ENCODE results near the gene ATP11A. TPM values are rescaled to one million over a fixed set of nuclear protein-coding genes. Genes with fewer than 3 reads are reported as not detected.
A peak's percentile ranks its signal among the peaks of the same experiment; 100 is the strongest.
"Not testable (repeated sequence)": the region's sequence is repeated elsewhere in the genome, so short reads cannot be mapped to it uniquely, and the experiment has no call there.

The ATP11A gene
- total RNA-seq, 6 experiments from 2014 or later: 24.3 to 57.4 (median 33.1) TPM

DNA sequence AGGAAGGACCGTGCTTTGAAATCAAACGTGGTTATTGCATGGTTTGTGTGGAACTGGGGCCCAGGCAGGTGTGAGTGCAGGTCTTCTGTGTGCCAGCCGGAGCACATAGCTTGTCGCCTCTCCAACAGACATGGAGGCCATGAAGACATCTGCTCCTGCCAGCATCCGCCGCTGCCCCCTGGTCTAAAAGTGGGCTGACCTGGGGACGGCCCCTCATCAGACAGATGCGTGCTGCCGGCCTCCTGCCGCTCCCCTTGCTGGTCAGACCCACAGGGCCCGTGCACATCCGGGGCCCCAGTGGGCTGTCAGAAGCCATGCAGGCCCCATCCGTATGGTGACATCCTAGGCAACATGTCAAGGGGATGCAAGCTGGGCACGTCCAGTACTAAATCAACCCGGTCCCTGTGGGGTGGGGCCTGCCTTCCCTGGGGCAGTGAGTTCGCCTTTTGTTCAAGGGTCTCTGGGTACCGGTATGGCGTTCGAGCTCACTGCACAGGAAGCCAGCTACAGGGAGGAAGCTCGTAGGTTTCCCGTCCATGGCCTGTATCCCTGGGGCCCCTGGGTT, 191.2 kb downstream of the ATP11A start:
- intact Hi-C loops (cut with DNase I): no loop called here
- Histone ChIP-seq H3K27ac (no peak overlapping the region), H3K4me1 (peaks cover 0 to 5% (median 2%) of the 10 kb centered on the region in 4 donors), H3K27me3 (no peaks in the 10 kb centered on the region), H3K9me3 (no peaks in the 10 kb centered on the region), H3K36me3 (peaks cover 0 to 21% (median 3%) of the 10 kb centered on the region in 4 donors), H3K4me3 (no peak overlapping the region)
- no peak for ATAC-seq
- TF ChIP-seq CTCF (IDR thresholded peaks at IDR 0.05): no peak
- TF ChIP-seq POLR2A (IDR thresholded peaks at IDR 0.05): no peak
- peak in 1 of 3 donors; percentile 51 for DNase-seq
- WGBS (ENCODE audit: insufficient coverage, low coverage, low lambda C conversion rate, missing lambda C conversion rate): 100% methylated on average over 2 of the region's 21 CpGs

DNA sequence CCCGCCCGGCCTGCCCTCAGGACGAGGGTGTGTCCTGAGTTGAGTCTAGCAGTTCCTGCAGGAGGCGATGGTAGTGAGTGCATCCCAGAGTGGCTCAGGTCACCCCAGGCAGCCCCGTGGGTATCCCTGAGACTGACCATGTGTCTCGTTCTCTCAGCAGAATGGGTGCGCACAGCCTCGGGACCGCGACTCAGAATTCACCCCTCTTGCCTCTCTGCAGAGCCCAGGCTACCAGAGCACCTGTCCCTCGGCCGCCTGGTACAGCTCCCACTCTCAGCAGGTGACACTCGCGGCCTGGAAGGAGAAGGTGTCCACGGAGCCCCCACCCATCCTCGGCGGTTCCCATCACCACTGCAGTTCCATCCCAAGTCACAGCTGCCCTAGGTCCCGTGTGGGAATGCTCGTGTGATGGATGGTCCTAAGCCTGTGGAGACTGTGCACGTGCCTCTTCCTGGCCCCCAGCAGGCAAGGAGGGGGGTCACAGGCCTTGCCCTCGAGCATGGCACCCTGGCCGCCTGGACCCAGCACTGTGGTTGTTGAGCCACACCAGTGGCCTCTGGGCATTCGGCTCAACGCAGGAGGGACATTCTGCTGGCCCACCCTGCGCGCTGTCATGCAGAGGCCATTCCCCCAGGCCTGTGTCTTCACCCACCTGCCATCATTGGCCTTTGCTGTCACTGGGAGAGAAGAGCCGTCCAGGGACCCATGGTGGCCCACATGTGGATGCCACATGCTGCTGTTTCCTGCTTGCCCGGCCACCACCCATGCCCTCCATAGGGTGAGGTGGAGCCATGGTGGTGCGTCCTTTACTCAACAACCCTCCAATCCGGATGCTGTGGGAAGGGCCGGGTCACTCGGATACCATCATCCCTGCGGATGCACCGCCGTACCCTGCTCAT, 192.1 kb downstream of the ATP11A start:
- Histone ChIP-seq H3K9me3 (no peaks in the 10 kb centered on the region), H3K36me3 (peaks cover 0 to 15% (median 3%) of the 10 kb centered on the region in 4 donors), H3K27me3 (no peaks in the 10 kb centered on the region), H3K27ac (no peak overlapping the region), H3K4me3 (no peak overlapping the region), H3K4me1 (peaks cover 0 to 12% (median 2%) of the 10 kb centered on the region in 4 donors)
- DNase-seq (peak in 2 of 3 donors; percentile 17 to 48), ATAC-seq (no peak)
- TF ChIP-seq CTCF (IDR thresholded peaks at IDR 0.05) (no peak), POLR2A (IDR thresholded peaks at IDR 0.05) (no peak)
- intact Hi-C loops (cut with DNase I): no loop called here
- WGBS (ENCODE audit: insufficient coverage, low coverage, low lambda C conversion rate, missing lambda C conversion rate): 93% methylated on average over 8 of the region's 35 CpGs

DNA sequence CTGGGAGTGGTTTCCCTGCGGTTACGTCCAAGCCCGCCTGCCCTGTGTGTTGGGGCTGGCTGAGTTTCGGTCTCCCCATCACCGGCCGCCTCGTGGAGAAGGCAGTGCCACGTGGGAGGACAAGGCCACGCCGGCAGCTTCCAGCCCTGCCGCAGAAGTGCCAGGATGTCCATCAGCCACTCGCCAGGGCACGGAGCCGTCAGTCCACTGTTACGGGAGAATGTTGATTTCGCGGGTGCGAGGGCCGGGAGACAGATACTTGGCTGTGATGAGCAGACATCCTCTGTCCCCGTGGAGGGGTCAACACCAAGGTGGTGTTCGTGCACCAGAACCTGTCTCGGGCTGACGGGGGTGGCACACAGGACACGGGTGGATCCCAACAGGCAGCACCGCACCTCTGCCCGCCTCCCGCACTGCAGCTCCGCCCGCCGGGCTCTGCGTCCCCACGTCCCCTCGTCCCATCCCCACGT, 192.8 kb downstream of the ATP11A start:
- no peak for ATAC-seq
- H3K4me3 ChIP-seq: no peak overlapping the region
- peaks cover 0 to 15% (median 3%) of the 10 kb centered on the region in 4 donors for H3K36me3 ChIP-seq
- H3K27me3 ChIP-seq: no peaks in the 10 kb centered on the region
- no peaks in the 10 kb centered on the region for H3K9me3 ChIP-seq
- no peak for TF ChIP-seq POLR2A (IDR thresholded peaks at IDR 0.05)
- TF ChIP-seq CTCF (IDR thresholded peaks at IDR 0.05): no peak
- WGBS (ENCODE audit: insufficient coverage, low coverage, low lambda C conversion rate, missing lambda C conversion rate): 99% methylated on average over 9 of the region's 34 CpGs
- peaks cover 0 to 12% (median 2%) of the 10 kb centered on the region in 4 donors for H3K4me1 ChIP-seq
- no peak overlapping the region for H3K27ac ChIP-seq
- DNase-seq: no peak
- intact Hi-C loops (cut with DNase I): no loop called here

GRCh38 chr13:112883241-112883945, 193.6 kb downstream of the ATP11A start:
- no peaks in the 10 kb centered on the region for H3K27me3 ChIP-seq
- 94% methylated on average over 20 of the region's 24 CpGs for WGBS (ENCODE audit: insufficient coverage, low coverage, low lambda C conversion rate, missing lambda C conversion rate)
- H3K27ac ChIP-seq: no peak overlapping the region
- DNase-seq (peak in 1 of 3 donors; percentile 37), ATAC-seq (no peak)
- no peak overlapping the region for H3K4me3 ChIP-seq
- TF ChIP-seq CTCF (IDR thresholded peaks at IDR 0.05) (no peak), POLR2A (IDR thresholded peaks at IDR 0.05) (no peak)
- intact Hi-C loops (cut with DNase I): no loop called here
- peaks cover 0 to 12% (median 2%) of the 10 kb centered on the region in 4 donors for H3K4me1 ChIP-seq
- peaks cover 0 to 14% (median under 1%) of the 10 kb centered on the region in 4 donors for H3K36me3 ChIP-seq
- no peaks in the 10 kb centered on the region for H3K9me3 ChIP-seq

DNA sequence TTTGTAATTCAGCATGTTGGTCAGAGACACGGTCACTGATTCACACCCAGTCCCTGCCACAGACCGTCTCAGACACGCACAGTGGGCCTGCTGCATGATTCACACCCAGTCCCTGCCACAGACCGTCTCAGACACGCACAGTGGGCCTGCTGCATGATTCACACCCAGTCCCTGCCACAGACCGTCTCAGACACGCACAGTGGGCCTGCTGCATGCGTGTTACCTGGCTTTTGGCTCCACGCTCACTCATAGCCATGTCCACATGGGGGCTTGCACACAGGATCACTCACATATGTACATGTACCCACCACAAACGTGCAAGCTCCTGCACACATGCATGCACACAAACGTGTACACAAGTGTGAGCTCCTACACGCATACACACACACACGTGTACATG, 194.9 kb downstream of the ATP11A start:
- H3K9me3 ChIP-seq; H3K27ac ChIP-seq; H3K4me3 ChIP-seq; H3K27me3 ChIP-seq; ATAC-seq; H3K36me3 ChIP-seq; intact Hi-C loops (cut with DNase I): not testable (repeated sequence)
- H3K4me1 ChIP-seq: peaks cover 0 to 12% (median 2%) of the 10 kb centered on the region in 4 donors
- WGBS (ENCODE audit: insufficient coverage, low coverage, low lambda C conversion rate, missing lambda C conversion rate): 90% methylated on average over 7 of the region's 13 CpGs
- peak in 1 of 3 donors; percentile 18 for DNase-seq
